Caco-2 (cell line): Measurements from ENCODE around the gene CST7. TPM values are rescaled to one million over a fixed set of nuclear protein-coding genes. Genes with fewer than 3 reads are reported as not detected.

ENCODE experiments used
- BruUV-seq: library from RNA; stranded (reverse); fragments of 400-500 nt; replicated peaks from 2 replicates; lab custom pipeline; 2021; lab: Mats Ljungman, UMichigan
- CTCF ChIA-PET: fragments of 300-600 bp; sonication (Branson Sonifier 250); formaldehyde crosslinking; loops from one replicate; lab custom pipeline; 2022; ENCODE audit warnings: antibody characterized with exemption; lab: Charles Lee
- POLR2A ChIA-PET: fragments of 300-600 bp; sonication (Branson Sonifier 250); formaldehyde crosslinking; loops from one replicate; lab custom pipeline; 2022; ENCODE audit warnings: antibody characterized with exemption; lab: Charles Lee
- DNase-seq, 2 experiments: peaks; one replicate each; pipeline versions ENCODE4 v3.0.0 to v3.0.0-alpha.2; 2020 to 2022
- H3K27me3 ChIP-seq: replicated peaks from 2 replicates; pipeline ENCODE4 v1.6.0; 2011; ENCODE audit warnings: low read length; ENCODE audit not compliant: control insufficient read depth, insufficient read depth
- H3K36me3 ChIP-seq: 2 replicates; pipeline ENCODE4 v1.5.1; 2011; ENCODE audit warnings: low read length; ENCODE audit not compliant: control insufficient read depth, insufficient read depth
- H3K4me1 ChIP-seq: fragments of 250-450 bp; sonication (Bioruptor Pico); 2 replicates; pipeline ENCODE4 v1.5.1; 2020; ENCODE audit warnings: mild to moderate bottlenecking
- H3K4me3 ChIP-seq: 2 replicates; pipeline ENCODE4 v1.5.1; 2011; ENCODE audit warnings: low read depth, mild to moderate bottlenecking, control low read depth, low read length
- H3K9me3 ChIP-seq: fragments of 250-450 bp; sonication (Bioruptor Pico); 2 replicates; pipeline ENCODE4 v1.5.1; 2020; ENCODE audit warnings: mild to moderate bottlenecking, moderate library complexity
- H3K27ac Mint-ChIP-seq: one replicate; pipeline ENCODE4 v1.8.0; 2022; ENCODE audit warnings: mixed read lengths; ENCODE audit not compliant: unreplicated experiment
- H3K27me3 Mint-ChIP-seq: one replicate; pipeline ENCODE4 v1.8.0; 2022; ENCODE audit warnings: mixed read lengths; ENCODE audit not compliant: insufficient read depth, unreplicated experiment
- H3K36me3 Mint-ChIP-seq: one replicate; pipeline ENCODE4 v1.8.0; 2022; ENCODE audit warnings: mild to moderate bottlenecking, mixed read lengths; ENCODE audit not compliant: insufficient read depth, unreplicated experiment
- H3K4me1 Mint-ChIP-seq: one replicate; pipeline ENCODE4 v1.8.0; 2022; ENCODE audit warnings: low read depth, mixed read lengths; ENCODE audit not compliant: unreplicated experiment
- H3K4me3 Mint-ChIP-seq: one replicate; pipeline ENCODE4 v1.8.0; 2022; ENCODE audit warnings: mild to moderate bottlenecking, moderate library complexity, mixed read lengths; ENCODE audit not compliant: unreplicated experiment
- H3K9me3 Mint-ChIP-seq: one replicate; pipeline ENCODE4 v1.8.0; 2022; ENCODE audit warnings: mixed read lengths; ENCODE audit not compliant: unreplicated experiment
- intact Hi-C: fragments of 100-400 bp; cut with micrococcal nuclease; formaldehyde crosslinking; loops from one replicate; pipeline ENCODE4 v1.10.0; 2022; ENCODE audit not compliant: unreplicated experiment
- total RNA-seq: library from RNA; stranded (reverse); gene quantifications from 2 replicates; pipeline ENCODE4 v1.2.3, GENCODE V29; 2022
- TF ChIP-seq, protein P1 (sequence below), 2 experiments: fragments of 200-600 bp in 1 of 2; IDR thresholded peaks; 1 replicate in 1 of 2; 2 replicates in 1 of 2; pipeline versions ENCODE4 v1.5.1 to v1.8.0; 2011 to 2022; ENCODE audit warnings: antibody characterized with exemption in 1 of 2, control low read depth in 1 of 2, inconsistent platforms in 1 of 2, low read depth in 1 of 2, low read length in 1 of 2, mild to moderate bottlenecking in 1 of 2, moderate library complexity in 1 of 2; ENCODE audit not compliant: insufficient read depth in 1 of 2, severe bottlenecking in 1 of 2, unreplicated experiment in 1 of 2

CST7 gene
- total RNA-seq, 1 experiment from 2014 or later = not detected

GRCh38 chr20:24962510-24962909 is 13.4 kb downstream of the CST7 start:
- POLR2A ChIA-PET = no interaction called here
- peaks cover 1% of the 10 kb centered on the region; the same call in 1 of the 2 replicates for H3K36me3 ChIP-seq

GRCh38 chr20:24963672-24964505 is 14.8 kb downstream of the CST7 start:
- Histone ChIP-seq H3K4me1 (0 out of 2 replicates have a peak, but pooled peaks cover 2% of the 10 kb centered on the region), H3K36me3 (peaks cover 1% of the 10 kb centered on the region; the same call in 1 of the 2 replicates), H3K27me3 (no peaks in the 10 kb centered on the region), H3K9me3 (no peaks in the 10 kb centered on the region), H3K4me3 (no peak overlapping the region)
- DNase-seq = no peak
- CTCF ChIA-PET = interaction anchor here (0.7 kb wide), 1 partner anchor 33 kb away, joined by 3 read pairs; no protein-coding TSS in a partner anchor
- H3K27ac Mint-ChIP-seq = no peak overlapping the region
- no peak overlapping the region for H3K4me3 Mint-ChIP-seq
- no peaks in the 10 kb centered on the region for H3K27me3 Mint-ChIP-seq
- intact Hi-C loops = no loop called here
- POLR2A ChIA-PET = no interaction called here
- H3K4me1 Mint-ChIP-seq = no peaks in the 10 kb centered on the region
- no peaks in the 10 kb centered on the region for H3K9me3 Mint-ChIP-seq
- TF ChIP-seq, protein P1, sequence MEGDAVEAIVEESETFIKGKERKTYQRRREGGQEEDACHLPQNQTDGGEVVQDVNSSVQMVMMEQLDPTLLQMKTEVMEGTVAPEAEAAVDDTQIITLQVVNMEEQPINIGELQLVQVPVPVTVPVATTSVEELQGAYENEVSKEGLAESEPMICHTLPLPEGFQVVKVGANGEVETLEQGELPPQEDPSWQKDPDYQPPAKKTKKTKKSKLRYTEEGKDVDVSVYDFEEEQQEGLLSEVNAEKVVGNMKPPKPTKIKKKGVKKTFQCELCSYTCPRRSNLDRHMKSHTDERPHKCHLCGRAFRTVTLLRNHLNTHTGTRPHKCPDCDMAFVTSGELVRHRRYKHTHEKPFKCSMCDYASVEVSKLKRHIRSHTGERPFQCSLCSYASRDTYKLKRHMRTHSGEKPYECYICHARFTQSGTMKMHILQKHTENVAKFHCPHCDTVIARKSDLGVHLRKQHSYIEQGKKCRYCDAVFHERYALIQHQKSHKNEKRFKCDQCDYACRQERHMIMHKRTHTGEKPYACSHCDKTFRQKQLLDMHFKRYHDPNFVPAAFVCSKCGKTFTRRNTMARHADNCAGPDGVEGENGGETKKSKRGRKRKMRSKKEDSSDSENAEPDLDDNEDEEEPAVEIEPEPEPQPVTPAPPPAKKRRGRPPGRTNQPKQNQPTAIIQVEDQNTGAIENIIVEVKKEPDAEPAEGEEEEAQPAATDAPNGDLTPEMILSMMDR (IDR thresholded peaks at IDR 0.05; ENCODE audit: insufficient read depth in 1 of 2, low read depth in 1 of 2, low read length in 1 of 2, severe bottlenecking in 1 of 2, unreplicated experiment in 1 of 2) = no peak
- peaks cover 27% of the 10 kb centered on the region for H3K36me3 Mint-ChIP-seq
- BruUV-seq = no TSS peak

More at GRCh38 chr20:24962510-24962909, 13.4 kb downstream of the CST7 start:
- intact Hi-C loops = no loop called here
- no peak for DNase-seq
- CTCF ChIA-PET = no interaction called here
- Histone ChIP-seq H3K9me3 (no peaks in the 10 kb centered on the region), H3K4me1 (0 out of 2 replicates have a peak, but pooled peaks cover 2% of the 10 kb centered on the region), H3K27me3 (no peaks in the 10 kb centered on the region), H3K4me3 (no peak overlapping the region)
- TF ChIP-seq, protein P1 (IDR thresholded peaks at IDR 0.05; ENCODE audit: insufficient read depth in 1 of 2, low read depth in 1 of 2, low read length in 1 of 2, severe bottlenecking in 1 of 2, unreplicated experiment in 1 of 2) = no peak
- Mint-ChIP-seq H3K27ac (no peak overlapping the region), H3K9me3 (no peaks in the 10 kb centered on the region), H3K4me3 (no peak overlapping the region), H3K36me3 (peaks cover 27% of the 10 kb centered on the region), H3K27me3 (no peaks in the 10 kb centered on the region), H3K4me1 (no peaks in the 10 kb centered on the region)
- BruUV-seq = no TSS peak

- H3K4me1 ChIP-seq = 0 out of 2 replicates have a peak, but pooled peaks cover 2% of the 10 kb centered on the region
- POLR2A ChIA-PET = no interaction called here
- peaks cover 31% of the 10 kb centered on the region for H3K36me3 Mint-ChIP-seq
- H3K4me3 Mint-ChIP-seq = no peak overlapping the region
- H3K9me3 Mint-ChIP-seq = no peaks in the 10 kb centered on the region
- H3K4me1 Mint-ChIP-seq = no peaks in the 10 kb centered on the region
- no peaks in the 10 kb centered on the region for H3K27me3 ChIP-seq
- BruUV-seq = no TSS peak
- CTCF ChIA-PET = no interaction called here
- no peaks in the 10 kb centered on the region for H3K27me3 Mint-ChIP-seq
- no peak for DNase-seq
- H3K36me3 ChIP-seq = peaks cover 1% of the 10 kb centered on the region; the same call in 1 of the 2 replicates
- H3K9me3 ChIP-seq = no peaks in the 10 kb centered on the region
- no peak overlapping the region for H3K4me3 ChIP-seq
- no peak overlapping the region for H3K27ac Mint-ChIP-seq
- intact Hi-C loops = no loop called here
- TF ChIP-seq, protein P1 (IDR thresholded peaks at IDR 0.05; ENCODE audit: insufficient read depth in 1 of 2, low read depth in 1 of 2, low read length in 1 of 2, severe bottlenecking in 1 of 2, unreplicated experiment in 1 of 2) = no peak
Measured at GRCh38 chr20:24964506-24964840, 15.4 kb downstream of the CST7 start.
